Endothelial cell of umbilical vein (primary cell): ENCODE results near the gene SETD1A. TPM values are rescaled to one million over a fixed set of nuclear protein-coding genes. Genes with fewer than 3 reads are reported as not detected.

ENCODE experiments used
- BruUV-seq: library from RNA; stranded (reverse); fragments of 400-500 nt; replicated peaks from 2 replicates; lab custom pipeline; 2021; lab: Mats Ljungman, UMichigan
- CTCF ChIA-PET: fragments of 300-600, 350-600 bp; sonication (Branson Sonifier 250); formaldehyde crosslinking; loops from one replicate; lab custom pipeline; 2021; ENCODE audit warnings: antibody characterized with exemption, inconsistent platforms; lab: Charles Lee
- POLR2A ChIA-PET: fragments of 300-600, 350-600 bp; sonication (Branson Sonifier 250); formaldehyde crosslinking; loops from one replicate; lab custom pipeline; 2021; ENCODE audit warnings: antibody characterized with exemption, inconsistent platforms; lab: Charles Lee
- DNase-seq: peaks from one replicate; pipeline ENCODE4 v3.0.0-alpha.2; 2011; ENCODE audit warnings: low read depth, low spot score
- FAIRE-seq: peaks from 2 replicates; lab custom pipeline; 2011; peaks lifted over from hg19 to GRCh38; lab: Jason Lieb, UNC
- H2AFZ ChIP-seq: 2 replicates; pipeline ENCODE4 v1.6.0; 2012; ENCODE audit warnings: low read depth, low read length, control low read depth, inconsistent platforms
- H3K27ac ChIP-seq: 2 replicates; pipeline ENCODE4 v1.5.1; 2011; ENCODE audit warnings: low read depth, mild to moderate bottlenecking, control low read depth, low read length, moderate library complexity; ENCODE audit not compliant: insufficient read depth
- H3K27me3 ChIP-seq, 2 experiments: 2 replicates each; pipeline versions ENCODE4 v1.6.0 to v1.6.1; 2011; ENCODE audit warnings: low read length in 2 of 2, mixed read lengths in 1 of 2; ENCODE audit not compliant: control insufficient read depth in 2 of 2, insufficient read depth in 2 of 2
- H3K36me3 ChIP-seq, 2 experiments: 2 replicates in 1 of 2; 3 replicates in 1 of 2; pipeline ENCODE4 v1.5.1; 2011; ENCODE audit warnings: low read length in 2 of 2, mild to moderate bottlenecking in 1 of 2, moderate library complexity in 1 of 2; ENCODE audit not compliant: control insufficient read depth in 2 of 2, insufficient read depth in 2 of 2; ENCODE audit errors: extremely low read depth in 1 of 2
- H3K4me1 ChIP-seq: 3 replicates; pipeline ENCODE4 v1.5.1; 2011; ENCODE audit warnings: mild to moderate bottlenecking, low read length; ENCODE audit not compliant: control insufficient read depth, insufficient read depth; ENCODE audit errors: extremely low read depth
- H3K4me2 ChIP-seq: 2 replicates; pipeline ENCODE4 v1.6.1; 2011; ENCODE audit warnings: low read length, control low read depth, mixed read lengths; ENCODE audit not compliant: insufficient read depth
- H3K4me3 ChIP-seq, 3 experiments: fragments of 200-600 bp in 1 of 3; sonication (generic), shearing (Covaris generic) in 1 of 3; replicated peaks in 1 of 3; 2 replicates each; pipeline ENCODE4 v1.5.1; 2011 to 2016; ENCODE audit warnings: control low read depth in 3 of 3, low read length in 3 of 3, mild to moderate bottlenecking in 2 of 3, inconsistent platforms in 1 of 3, low read depth in 1 of 3, moderate library complexity in 1 of 3; ENCODE audit not compliant: insufficient read depth in 1 of 3
- H3K79me2 ChIP-seq: 2 replicates; pipeline ENCODE4 v1.6.0; 2012; ENCODE audit warnings: low read length, inconsistent platforms; ENCODE audit not compliant: control insufficient read depth, insufficient read depth
- H3K9ac ChIP-seq: replicated peaks from 2 replicates; pipeline ENCODE3; 2011; ENCODE audit warnings: low read length, control low read depth; ENCODE audit not compliant: insufficient read depth; ENCODE audit errors: extremely low read depth
- H3K9me1 ChIP-seq: replicated peaks from 3 replicates; pipeline ENCODE4 v1.6.0; 2011; ENCODE audit warnings: mild to moderate bottlenecking, low read length; ENCODE audit not compliant: control insufficient read depth, insufficient read depth; ENCODE audit errors: extremely low read depth
- H3K9me3 ChIP-seq: replicated peaks from 2 replicates; pipeline ENCODE4 v1.5.1; 2012; ENCODE audit warnings: low read length, inconsistent platforms; ENCODE audit not compliant: control insufficient read depth, insufficient read depth
- H4K20me1 ChIP-seq: replicated peaks from 2 replicates; pipeline ENCODE3; 2011; ENCODE audit warnings: mild to moderate bottlenecking, low read length; ENCODE audit not compliant: control insufficient read depth, insufficient read depth; ENCODE audit errors: extremely low read depth
- GATA2 ChIP-seq: IDR thresholded peaks from 2 replicates; pipeline ENCODE4 v1.7.0; 2011; ENCODE audit warnings: low read depth, mild to moderate bottlenecking, moderate library complexity, mixed read lengths, low read length; ENCODE audit not compliant: insufficient read length, insufficient read depth
- JUN ChIP-seq: IDR thresholded peaks from 2 replicates; pipeline ENCODE4 v1.6.1; 2011; ENCODE audit warnings: borderline replicate concordance, low read depth; ENCODE audit not compliant: insufficient read length, insufficient read depth
- POLR2A ChIP-seq: IDR thresholded peaks from 2 replicates; pipeline ENCODE4 v1.6.1; 2012; ENCODE audit warnings: low read depth, mild to moderate bottlenecking, control low read depth, low read length
- POLR2AphosphoS5 ChIP-seq: IDR thresholded peaks from 2 replicates; pipeline ENCODE4 v1.6.1; 2012; ENCODE audit warnings: low read depth, mild to moderate bottlenecking, control low read depth, low read length, moderate library complexity; ENCODE audit not compliant: insufficient read depth
- dilution Hi-C: fragments of 300-500 bp; cut with MboI; formaldehyde crosslinking; loops from one replicate; pipeline ENCODE4 v1.15.0; 2019; ENCODE audit warnings: low sequenced_read_pairs; ENCODE audit not compliant: extremely low pct_ligation_motif_present
- intact Hi-C: fragments of 100-400 bp; cut with micrococcal nuclease; formaldehyde crosslinking; loops from one replicate; pipeline ENCODE4 v1.10.0; 2022
- polyA plus RNA-seq, 4 experiments: library from polyadenylated mRNA; depleted of rRNA in 3 of 4; stranded (reverse) in 3 of 4; unstranded in 1 of 4; fragments of >200 nt; gene quantifications; 2 replicates each; pipeline versions ENCODE4 v1.2.1 to v1.2.3, GENCODE V29; 2011 to 2012; ENCODE audit warnings: missing spikeins in 1 of 4
- total RNA-seq: library from RNA; stranded (reverse); gene quantifications from 2 replicates; pipeline ENCODE4 v1.2.3, GENCODE V29; 2021
- TF ChIP-seq, protein P1 (sequence below): IDR thresholded peaks from 2 replicates; pipeline ENCODE4 v1.6.1; 2011; ENCODE audit not compliant: insufficient read depth, insufficient read length

Gene SETD1A
- total and polyA plus RNA-seq, 2 donors (not counting 3 experiments of a cell fraction or from before 2014, with no cell fraction given): 3.5 to 21.3 TPM

DNA sequence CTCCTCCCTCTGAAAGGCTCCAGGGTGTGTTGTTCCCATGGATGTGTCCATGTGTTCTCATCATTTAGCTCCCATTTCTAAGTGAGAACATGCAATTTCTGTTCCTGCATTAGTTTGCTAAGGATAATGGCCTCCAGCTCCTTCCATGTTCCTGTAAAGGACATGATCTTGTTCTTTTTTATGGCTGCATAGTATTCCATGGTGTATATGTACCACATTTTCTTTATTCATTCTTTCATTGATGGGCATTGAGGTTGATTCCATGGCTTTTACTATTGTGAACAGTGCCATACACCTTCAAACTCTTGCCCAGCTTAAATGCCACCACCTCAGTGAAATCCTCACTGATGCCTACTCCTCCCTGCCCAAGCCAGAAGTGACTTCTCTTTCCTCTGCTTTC is 13.2 kb upstream of the SETD1A start:
- Histone ChIP-seq H4K20me1 (no peaks in the 10 kb centered on the region), H3K79me2 (no peaks in the 10 kb centered on the region), H3K27ac (no peak overlapping the region), H3K27me3 (no peaks in the 10 kb centered on the region), H3K9ac (no peak overlapping the region), H3K4me1 (peaks cover 5% of the 10 kb centered on the region), H3K9me1 (no peaks in the 10 kb centered on the region), H3K4me2 (no peak overlapping the region), H2AFZ (no peak overlapping the region), H3K4me3 (no peak overlapping the region), H3K36me3 (peaks cover 4 to 24% of the 10 kb centered on the region in 2 experiments), H3K9me3 (no peaks in the 10 kb centered on the region)
- ChIA-PET POLR2A (no interaction called here), CTCF (interaction anchor here (1.1 kb wide), 1 partner anchor 10 kb away, joined by 3 read pairs; no protein-coding TSS in a partner anchor)
- DNase-seq: no peak
- no peak for TF ChIP-seq POLR2A
- no peak for TF ChIP-seq JUN
- TF ChIP-seq GATA2: no peak
- no peak for TF ChIP-seq POLR2AphosphoS5
- TF ChIP-seq, protein P1, sequence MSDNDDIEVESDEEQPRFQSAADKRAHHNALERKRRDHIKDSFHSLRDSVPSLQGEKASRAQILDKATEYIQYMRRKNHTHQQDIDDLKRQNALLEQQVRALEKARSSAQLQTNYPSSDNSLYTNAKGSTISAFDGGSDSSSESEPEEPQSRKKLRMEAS: no peak
- dilution Hi-C loops (no loop called here), intact Hi-C loops (no loop called here)
- FAIRE-seq: no peak
- BruUV-seq: no TSS peak

- H3K9ac ChIP-seq: no peak overlapping the region
- H3K79me2 ChIP-seq: no peaks in the 10 kb centered on the region
- intact Hi-C loops: no loop called here
- H3K4me3 ChIP-seq: no peak overlapping the region
- H3K9me3 ChIP-seq: no peaks in the 10 kb centered on the region
- FAIRE-seq (no peak), DNase-seq (no peak)
- H3K4me1 ChIP-seq: peaks cover 16% of the 10 kb centered on the region
- H3K4me2 ChIP-seq: no peak overlapping the region
- dilution Hi-C loops: no loop called here
- no peak overlapping the region for H3K27ac ChIP-seq
- peaks cover 4 to 22% of the 10 kb centered on the region in 2 experiments for H3K36me3 ChIP-seq
- ChIA-PET POLR2A (no interaction called here), CTCF (no interaction called here)
- no peak for TF ChIP-seq POLR2AphosphoS5
- TF ChIP-seq, protein P1: no peak
- no peaks in the 10 kb centered on the region for H4K20me1 ChIP-seq
- H3K9me1 ChIP-seq: no peaks in the 10 kb centered on the region
- no peak overlapping the region for H2AFZ ChIP-seq
- H3K27me3 ChIP-seq: no peaks in the 10 kb centered on the region
- BruUV-seq: TSS peak; percentile 7
Observed at GRCh38 chr16:30946671-30947540, 10.6 kb upstream of the SETD1A start.
